Mucosa of descending colon (tissue), 3 donors: Measurements from ENCODE around the gene OSBPL1A. TPM values are rescaled to one million over a fixed set of nuclear protein-coding genes. Genes with fewer than 3 reads are reported as not detected.
"Not testable (repeated sequence)": the region's sequence is repeated elsewhere in the genome, so short reads cannot be mapped to it uniquely, and the experiment has no call there.

Source experiments
- ATAC-seq: fragments of 200-7000 bp; cut with Tn5 transposase; one replicate; pipeline ENCODE4 v1.9.1; 2020; ENCODE audit warnings: mild to moderate bottlenecking, moderate library complexity
- DNase-seq, 3 donors: peaks; one replicate each; pipeline ENCODE4 v3.0.0-alpha.2; 2020
- H3K36me3 ChIP-seq: fragments of 200-600 bp; one replicate; pipeline ENCODE4 v1.8.0; 2021; ENCODE audit warnings: low read depth, mild to moderate bottlenecking
- H3K4me1 ChIP-seq: fragments of 200-600 bp; one replicate; pipeline ENCODE4 v1.8.0; 2021; ENCODE audit warnings: low read depth, mild to moderate bottlenecking
- H3K4me3 ChIP-seq: fragments of 200-600 bp; one replicate; pipeline ENCODE4 v1.8.0; 2021; ENCODE audit warnings: mild to moderate bottlenecking
- H3K9me3 ChIP-seq: fragments of 200-600 bp; one replicate; pipeline ENCODE4 v1.8.0; 2021; ENCODE audit warnings: mild to moderate bottlenecking
- CTCF ChIP-seq: fragments of 200-600 bp; IDR thresholded peaks from one replicate; pipeline ENCODE4 v1.8.0; 2022; ENCODE audit warnings: antibody characterized with exemption, mild to moderate bottlenecking
- intact Hi-C, 2 donors: fragments of 100-400 bp; cut with DNase I in 1 of 2; cut with micrococcal nuclease in 1 of 2; formaldehyde crosslinking; loops; one replicate each; pipeline versions ENCODE4 v1.11.0 to v1.11.1; 2022; cut with DNase I, micrococcal nuclease
- total RNA-seq, 3 donors: library from RNA; stranded (reverse); fragmentation: NEBNext Ultra II Directional in 2 of 3; extraction: Animal tissue kit (Norgen Biotek cat#: 25700) in 2 of 3; gene quantifications; one replicate each; pipeline versions ENCODE4 v1.2.1 to v1.2.4, GENCODE V29; 2021 to 2023
- donor health status: DM: no; HTN: no; CAD: no; lungs with moderate emphysema.
- donor health status: DM: no; HTN: no; CAD: no.
- donor health status: DM: no; HTN: yes; CAD: no.

OSBPL1A gene
- total RNA-seq, 3 donors from 2014 or later, result 32.5 to 77.5 (median 69.8) TPM

- H3K36me3 ChIP-seq, H3K4me1 ChIP-seq, H3K9me3 ChIP-seq, DNase-seq, H3K4me3 ChIP-seq: not testable (repeated sequence)
- peak; percentile 65 for ATAC-seq
- peak; percentile 33 for TF ChIP-seq CTCF
- intact Hi-C loops, result loop anchor here in 1 of 2 donors (5.0 kb wide), 1 partner anchor 127 kb away; no protein-coding TSS in a partner anchor
Observed at GRCh38 chr18:24359787-24360530, 37.7 kb downstream of the OSBPL1A start.

- ATAC-seq, result no peak
- no peaks in the 10 kb centered on the region for H3K9me3 ChIP-seq
- TF ChIP-seq CTCF, result no peak
- no peak overlapping the region for H3K4me3 ChIP-seq
- H3K36me3 ChIP-seq, result no peaks in the 10 kb centered on the region
- DNase-seq, result no peak
- no peaks in the 10 kb centered on the region for H3K4me1 ChIP-seq
- intact Hi-C loops, result no loop called here
Observed at GRCh38 chr18:24354278-24354677, 43.3 kb downstream of the OSBPL1A start.

GRCh38 chr18:24346254-24346653, 51.4 kb downstream of the OSBPL1A start:
- ATAC-seq, result no peak
- no peak for DNase-seq
- TF ChIP-seq CTCF, result no peak
- intact Hi-C loops, result no loop called here
- no peaks in the 10 kb centered on the region for H3K9me3 ChIP-seq
- H3K4me3 ChIP-seq, result no peak overlapping the region
- H3K36me3 ChIP-seq, result no peaks in the 10 kb centered on the region
- H3K4me1 ChIP-seq, result no peaks in the 10 kb centered on the region

GRCh38 chr18:24344509-24344908, 53.1 kb downstream of the OSBPL1A start:
- intact Hi-C loops, result no loop called here
- ATAC-seq (no peak), DNase-seq (no peak)
- no peak for TF ChIP-seq CTCF
- H3K9me3 ChIP-seq, result no peaks in the 10 kb centered on the region
- H3K4me3 ChIP-seq, result no peak overlapping the region
- H3K36me3 ChIP-seq, result no peaks in the 10 kb centered on the region
- H3K4me1 ChIP-seq, result no peaks in the 10 kb centered on the region

- no peaks in the 10 kb centered on the region for H3K4me1 ChIP-seq
- ATAC-seq (no peak), DNase-seq (no peak)
- intact Hi-C loops, result no loop called here
- no peak overlapping the region for H3K4me3 ChIP-seq
- no peaks in the 10 kb centered on the region for H3K36me3 ChIP-seq
- no peaks in the 10 kb centered on the region for H3K9me3 ChIP-seq
- no peak for TF ChIP-seq CTCF
Observed at GRCh38 chr18:24342347-24342746, 55.3 kb downstream of the OSBPL1A start.
